Lower lobe of right lung (tissue), 2 donors: ENCODE measurements around the gene SLC27A1. TPM values are rescaled to one million over a fixed set of nuclear protein-coding genes. Genes with fewer than 3 reads are reported as not detected.
A peak's percentile ranks its signal among the peaks of the same experiment; 100 is the strongest.

Experiments
- ATAC-seq, 2 donors: fragments of 200-7000 bp; cut with Tn5 transposase; one replicate each; pipeline ENCODE4 v1.9.1; 2020 to 2022; ENCODE audit warnings: mild to moderate bottlenecking in 2 of 2, moderate library complexity in 2 of 2
- DNase-seq: peaks from one replicate; pipeline ENCODE4 v3.0.0-alpha.2; 2020
- H3K27ac ChIP-seq: fragments of 200-600 bp; one replicate; pipeline ENCODE4 v1.8.0; 2022
- H3K27me3 ChIP-seq: fragments of 200-600 bp; one replicate; pipeline ENCODE4 v1.8.0; 2022; ENCODE audit warnings: low read depth
- H3K36me3 ChIP-seq: fragments of 200-600 bp; one replicate; pipeline ENCODE4 v1.8.0; 2022; ENCODE audit warnings: mild to moderate bottlenecking
- H3K4me1 ChIP-seq: fragments of 200-600 bp; one replicate; pipeline ENCODE4 v1.8.0; 2022
- H3K4me3 ChIP-seq: fragments of 200-600 bp; one replicate; pipeline ENCODE4 v1.8.0; 2022; ENCODE audit warnings: mild to moderate bottlenecking
- H3K9me3 ChIP-seq: fragments of 200-600 bp; one replicate; pipeline ENCODE4 v1.8.0; 2022
- CTCF ChIP-seq: fragments of 200-600 bp; IDR thresholded peaks from one replicate; pipeline ENCODE4 v1.8.0; 2022; ENCODE audit warnings: antibody characterized with exemption, mild to moderate bottlenecking
- intact Hi-C: fragments of 100-400 bp; cut with DNase I; formaldehyde crosslinking; loops from one replicate; pipeline ENCODE4 v1.11.0; 2022
- long read RNA-seq: library from polyadenylated mRNA; unstranded; transcript quantifications from one replicate; pipeline ENCODE4 v2.0.0, GENCODE V29; 2021
- total RNA-seq: library from RNA; stranded (reverse); fragmentation: NEBNext Ultra II Directional; extraction: Animal tissue kit (Norgen Biotek cat#: 25700); gene quantifications from one replicate; pipeline ENCODE4 v1.2.1, GENCODE V29; 2021
- donor health status: DM: no; HTN: yes; CAD: no; lungs with severe emphysema.

Gene SLC27A1
- total RNA-seq: 27.0 TPM
- long read RNA-seq, transcript SLC27A1-201 (12 exons, 3,594 nt): major isoform, 15 of 46 reads
- long read RNA-seq, partial matches to known transcripts: 7 of 46 reads
- long read RNA-seq, other reads (novel, unspliced or antisense): 24 of 46 reads

- H3K9me3 ChIP-seq: no peaks in the 10 kb centered on the region
- DNase-seq (peak; percentile 99), ATAC-seq (peak; percentile 94 to 95)
- H3K4me3 ChIP-seq: peak within 1 kb of the TSS; percentile 79
- peak within 1 kb of the TSS; percentile 84 for H3K27ac ChIP-seq
- no peak for TF ChIP-seq CTCF
- intact Hi-C loops: no loop called here
- no peaks in the 10 kb centered on the region for H3K27me3 ChIP-seq
- no peaks in the 10 kb centered on the region for H3K36me3 ChIP-seq
- H3K4me1 ChIP-seq: peaks cover 42% of the 10 kb centered on the region
Observed at GRCh38 chr19:17470068-17470841, at the start of gene SLC27A1. SLC27A1 (plus strand) TSS chr19:17470524; CDS start chr19:17470541, 17 bp downstream.

GRCh38 chr19:17421942-17422341 is 48.4 kb upstream of the SLC27A1 start:
- H3K27ac ChIP-seq: no peak overlapping the region
- ATAC-seq (no peak), DNase-seq (no peak)
- no peaks in the 10 kb centered on the region for H3K9me3 ChIP-seq
- TF ChIP-seq CTCF: no peak
- intact Hi-C loops: no loop called here
- no peak overlapping the region for H3K4me3 ChIP-seq
- H3K36me3 ChIP-seq: peaks cover 12% of the 10 kb centered on the region
- H3K27me3 ChIP-seq: no peaks in the 10 kb centered on the region
- peaks cover 14% of the 10 kb centered on the region for H3K4me1 ChIP-seq

- Histone ChIP-seq H3K9me3 (no peaks in the 10 kb centered on the region), H3K27me3 (no peaks in the 10 kb centered on the region), H3K4me3 (no peak overlapping the region), H3K4me1 (peaks cover 14% of the 10 kb centered on the region), H3K36me3 (peaks cover 12% of the 10 kb centered on the region), H3K27ac (no peak overlapping the region)
- no peak for DNase-seq
- ATAC-seq: no peak
- intact Hi-C loops: no loop called here
- TF ChIP-seq CTCF: no peak
Observed at GRCh38 chr19:17423429-17424208, 46.7 kb upstream of the SLC27A1 start.

- ATAC-seq: peak in 1 of 2 donors; percentile 26
- intact Hi-C loops: no loop called here
- Histone ChIP-seq H3K4me1 (peaks cover 8% of the 10 kb centered on the region), H3K27me3 (no peaks in the 10 kb centered on the region), H3K4me3 (no peak overlapping the region), H3K27ac (no peak overlapping the region), H3K36me3 (peaks cover 12% of the 10 kb centered on the region), H3K9me3 (no peaks in the 10 kb centered on the region)
- TF ChIP-seq CTCF: peak; percentile 21
- DNase-seq: no peak
Observed at GRCh38 chr19:17424743-17425365, 45.5 kb upstream of the SLC27A1 start.

GRCh38 chr19:17429641-17430113 is 40.6 kb upstream of the SLC27A1 start:
- Histone ChIP-seq H3K9me3 (no peaks in the 10 kb centered on the region), H3K4me3 (no peak overlapping the region), H3K4me1 (no peaks in the 10 kb centered on the region), H3K27me3 (no peaks in the 10 kb centered on the region), H3K36me3 (no peaks in the 10 kb centered on the region), H3K27ac (no peak overlapping the region)
- TF ChIP-seq CTCF: no peak
- DNase-seq (no peak), ATAC-seq (no peak)
- intact Hi-C loops: no loop called here
